ENCODE results near the gene GSC2. TPM values are rescaled to one million over a fixed set of nuclear protein-coding genes. Genes with fewer than 3 reads are reported as not detected.
A peak's percentile ranks its signal among the peaks of the same experiment; 100 is the strongest.

Gene GSC2
- total RNA-seq, 2 experiments from 2014 or later: not detected

- TF ChIP-seq CTCF (IDR thresholded peaks at IDR 0.05): no peak
- ChIA-PET CTCF (no interaction called here), POLR2A (interaction anchor here (0.8 kb wide), 1 partner anchor 96 kb away, joined by 3 read pairs; no protein-coding TSS in a partner anchor)
- intact Hi-C loops (cut with DNase I, micrococcal nuclease): no loop called here
- ATAC-seq (ENCODE audit: poor library complexity): no peak
- Mint-ChIP-seq H3K27ac (no peak overlapping the region), H3K27me3 (peaks cover 53% of the 10 kb centered on the region), H3K36me3 (ENCODE audit: low read depth) (peaks cover 12% of the 10 kb centered on the region), H3K9me3 (no peaks in the 10 kb centered on the region), H3K4me3 (peak overlapping the region; percentile 93), H3K4me1 (ENCODE audit: low read depth) (peaks cover 37% of the 10 kb centered on the region)
- H3K4me3 ChIP-seq (ENCODE audit: low read length): peak overlapping the region; percentile 26
- H3K4me1 ChIP-seq (ENCODE audit: insufficient read depth, low read length): peaks cover 49% of the 10 kb centered on the region
- peaks cover 0 to 16% of the 10 kb centered on the region in 2 experiments for H3K9me3 ChIP-seq (ENCODE audit: control insufficient read depth in 1 of 2, insufficient read depth in 1 of 2, low read length in 2 of 2)
- no peaks in the 10 kb centered on the region for H3K36me3 ChIP-seq (ENCODE audit: insufficient read depth, low read length)
- DNase-seq: no peak
- H3K27me3 ChIP-seq (ENCODE audit: control insufficient read depth in 1 of 2, insufficient read depth in 2 of 2, low read length in 2 of 2): peaks cover 42 to 44% of the 10 kb centered on the region in 2 experiments
- H3K27ac ChIP-seq (ENCODE audit: low read depth in 1 of 2, low read length in 2 of 2): no peak overlapping the region
Measured at GRCh38 chr22:19169002-19169946, 19.2 kb upstream of the GSC2 start.

- intact Hi-C loops (cut with DNase I, micrococcal nuclease): no loop called here
- ATAC-seq (ENCODE audit: poor library complexity) (no peak), DNase-seq (no peak)
- Histone ChIP-seq H3K27me3 (ENCODE audit: control insufficient read depth in 1 of 2, insufficient read depth in 2 of 2, low read length in 2 of 2) (peaks cover 44 to 45% of the 10 kb centered on the region in 2 experiments), H3K4me3 (ENCODE audit: low read length) (no peak overlapping the region), H3K27ac (ENCODE audit: low read depth in 1 of 2, low read length in 2 of 2) (no peak overlapping the region), H3K4me1 (ENCODE audit: insufficient read depth, low read length) (peaks cover 41% of the 10 kb centered on the region), H3K9me3 (ENCODE audit: control insufficient read depth in 1 of 2, insufficient read depth in 1 of 2, low read length in 2 of 2) (peaks cover 0 to 19% of the 10 kb centered on the region in 2 experiments), H3K36me3 (ENCODE audit: insufficient read depth, low read length) (no peaks in the 10 kb centered on the region)
- H3K9me3 Mint-ChIP-seq: no peaks in the 10 kb centered on the region
- CTCF ChIA-PET: no interaction called here
- POLR2A ChIA-PET: no interaction called here
- peaks cover 53% of the 10 kb centered on the region for H3K27me3 Mint-ChIP-seq
- H3K27ac Mint-ChIP-seq: no peak overlapping the region
- H3K4me1 Mint-ChIP-seq (ENCODE audit: low read depth): peaks cover 36% of the 10 kb centered on the region
- TF ChIP-seq CTCF (IDR thresholded peaks at IDR 0.05): no peak
- peak overlapping the region; percentile 64 for H3K4me3 Mint-ChIP-seq
- peaks cover 12% of the 10 kb centered on the region for H3K36me3 Mint-ChIP-seq (ENCODE audit: low read depth)
Measured at GRCh38 chr22:19168088-19168890, 18.2 kb upstream of the GSC2 start.

GRCh38 chr22:19167106-19167869 is 17.2 kb upstream of the GSC2 start:
- no peak for TF ChIP-seq CTCF (IDR thresholded peaks at IDR 0.05)
- Mint-ChIP-seq H3K4me3 (no peak overlapping the region), H3K36me3 (ENCODE audit: low read depth) (peaks cover 12% of the 10 kb centered on the region), H3K4me1 (ENCODE audit: low read depth) (peaks cover 26% of the 10 kb centered on the region), H3K27me3 (peaks cover 53% of the 10 kb centered on the region), H3K27ac (no peak overlapping the region), H3K9me3 (no peaks in the 10 kb centered on the region)
- Histone ChIP-seq H3K4me3 (ENCODE audit: low read length) (no peak overlapping the region), H3K27ac (ENCODE audit: low read depth in 1 of 2, low read length in 2 of 2) (no peak overlapping the region), H3K4me1 (ENCODE audit: insufficient read depth, low read length) (peaks cover 31% of the 10 kb centered on the region), H3K36me3 (ENCODE audit: insufficient read depth, low read length) (no peaks in the 10 kb centered on the region), H3K9me3 (ENCODE audit: control insufficient read depth in 1 of 2, insufficient read depth in 1 of 2, low read length in 2 of 2) (peaks cover 0 to 19% of the 10 kb centered on the region in 2 experiments), H3K27me3 (ENCODE audit: control insufficient read depth in 1 of 2, insufficient read depth in 2 of 2, low read length in 2 of 2) (peaks cover 44 to 45% of the 10 kb centered on the region in 2 experiments)
- ATAC-seq (ENCODE audit: poor library complexity): no peak
- DNase-seq: no peak
- intact Hi-C loops (cut with DNase I, micrococcal nuclease): no loop called here
- ChIA-PET CTCF (no interaction called here), POLR2A (no interaction called here)

Data from CD4-positive, alpha-beta T cell (primary cell).